Thoracic aorta (tissue), 2 donors: Measurements from ENCODE around the gene CDC42BPB. TPM values are rescaled to one million over a fixed set of nuclear protein-coding genes. Genes with fewer than 3 reads are reported as not detected.

Experiments
- ATAC-seq: fragments of 150-250 bp; one replicate; pipeline ENCODE4 v1.8.0; 2017; ENCODE audit warnings: low read depth; ENCODE audit not compliant: insufficient number of reproducible peaks, low FRiP score
- DNase-seq: peaks from one replicate; pipeline ENCODE4 v3.0.0-alpha.2; 2020; ENCODE audit warnings: low spot score
- H3K27ac ChIP-seq, 2 donors: fragments of 200-600 bp; sonication (generic); 1 replicate in 1 of 2; 2 replicates in 1 of 2; pipeline ENCODE4 v1.5.1; 2016; ENCODE audit warnings: mild to moderate bottlenecking in 2 of 2, moderate library complexity in 2 of 2
- H3K27me3 ChIP-seq: fragments of 200-600 bp; sonication (generic); replicated peaks from 2 replicates; pipeline ENCODE4 v1.6.0; 2016; ENCODE audit warnings: mild to moderate bottlenecking; ENCODE audit not compliant: insufficient read depth
- H3K36me3 ChIP-seq: fragments of 200-600 bp; sonication (generic); one replicate; pipeline ENCODE4 v1.5.1; 2016
- H3K4me1 ChIP-seq, 2 donors: fragments of 200-600 bp; sonication (generic); 1 replicate in 1 of 2; 2 replicates in 1 of 2; pipeline versions ENCODE4 v1.5.1 to v1.6.0; 2016; ENCODE audit warnings: low read depth in 2 of 2, mild to moderate bottlenecking in 1 of 2; ENCODE audit not compliant: control insufficient read depth in 1 of 2
- H3K4me3 ChIP-seq: fragments of 200-600 bp; sonication (generic); 2 replicates; pipeline ENCODE4 v1.5.1; 2016; ENCODE audit warnings: mild to moderate bottlenecking
- H3K9me3 ChIP-seq: fragments of 200-600 bp; sonication (generic); 2 replicates; pipeline ENCODE4 v1.5.1; 2016
- CTCF ChIP-seq: fragments of 200-600 bp; sonication (generic); IDR thresholded peaks from one replicate; pipeline ENCODE4 v1.5.1; 2019; ENCODE audit warnings: antibody characterized with exemption
- total RNA-seq, 2 donors: library from RNA; depleted of rRNA; stranded (reverse); fragments of >200 nt; gene quantifications; one replicate each; pipeline versions ENCODE4 v1.1.0 to v1.2.3, GENCODE V29; 2016

Gene CDC42BPB
- total RNA-seq, 2 donors from 2014 or later, result 121 to 133 TPM

- Histone ChIP-seq H3K27me3 (peaks cover 10% of the 10 kb centered on the region), H3K9me3 (no peaks in the 10 kb centered on the region), H3K36me3 (no peaks in the 10 kb centered on the region), H3K27ac (no peak overlapping the region), H3K4me3 (no peak overlapping the region), H3K4me1 (peaks cover 0 to 8% of the 10 kb centered on the region in 2 donors)
- ATAC-seq (no peak), DNase-seq (no peak)
- TF ChIP-seq CTCF, result no peak
Measured at GRCh38 chr14:103097994-103098957, 40.9 kb upstream of the CDC42BPB start.

GRCh38 chr14:103097244-103097993 is 40.1 kb upstream of the CDC42BPB start:
- Histone ChIP-seq H3K4me1 (peaks cover 0 to 2% of the 10 kb centered on the region in 2 donors), H3K4me3 (no peak overlapping the region), H3K36me3 (no peaks in the 10 kb centered on the region), H3K27me3 (peaks cover 5% of the 10 kb centered on the region), H3K9me3 (no peaks in the 10 kb centered on the region), H3K27ac (no peak overlapping the region)
- DNase-seq (no peak), ATAC-seq (no peak)
- no peak for TF ChIP-seq CTCF

GRCh38 chr14:103096387-103096786 is 39.0 kb upstream of the CDC42BPB start:
- H3K4me3 ChIP-seq, result no peak overlapping the region
- no peaks in the 10 kb centered on the region for H3K36me3 ChIP-seq
- H3K4me1 ChIP-seq, result peaks cover under 1 to 1% of the 10 kb centered on the region in 2 donors
- no peak overlapping the region for H3K27ac ChIP-seq
- no peak for TF ChIP-seq CTCF
- no peaks in the 10 kb centered on the region for H3K9me3 ChIP-seq
- DNase-seq (no peak), ATAC-seq (no peak)
- H3K27me3 ChIP-seq, result no peaks in the 10 kb centered on the region

- Histone ChIP-seq H3K9me3 (no peaks in the 10 kb centered on the region), H3K27ac (no peak overlapping the region), H3K4me1 (peaks cover 5 to 6% of the 10 kb centered on the region in 2 donors), H3K4me3 (no peak overlapping the region), H3K27me3 (no peaks in the 10 kb centered on the region), H3K36me3 (no peaks in the 10 kb centered on the region)
- DNase-seq (no peak), ATAC-seq (no peak)
- TF ChIP-seq CTCF, result no peak
Measured at GRCh38 chr14:103095210-103095778, 37.9 kb upstream of the CDC42BPB start.
